ENCODE results near the gene ZNF620. TPM values are rescaled to one million over a fixed set of nuclear protein-coding genes. Genes with fewer than 3 reads are reported as not detected.

Gene ZNF620
- total RNA-seq, 1 donor from 2014 or later = 4.2 TPM

DNA sequence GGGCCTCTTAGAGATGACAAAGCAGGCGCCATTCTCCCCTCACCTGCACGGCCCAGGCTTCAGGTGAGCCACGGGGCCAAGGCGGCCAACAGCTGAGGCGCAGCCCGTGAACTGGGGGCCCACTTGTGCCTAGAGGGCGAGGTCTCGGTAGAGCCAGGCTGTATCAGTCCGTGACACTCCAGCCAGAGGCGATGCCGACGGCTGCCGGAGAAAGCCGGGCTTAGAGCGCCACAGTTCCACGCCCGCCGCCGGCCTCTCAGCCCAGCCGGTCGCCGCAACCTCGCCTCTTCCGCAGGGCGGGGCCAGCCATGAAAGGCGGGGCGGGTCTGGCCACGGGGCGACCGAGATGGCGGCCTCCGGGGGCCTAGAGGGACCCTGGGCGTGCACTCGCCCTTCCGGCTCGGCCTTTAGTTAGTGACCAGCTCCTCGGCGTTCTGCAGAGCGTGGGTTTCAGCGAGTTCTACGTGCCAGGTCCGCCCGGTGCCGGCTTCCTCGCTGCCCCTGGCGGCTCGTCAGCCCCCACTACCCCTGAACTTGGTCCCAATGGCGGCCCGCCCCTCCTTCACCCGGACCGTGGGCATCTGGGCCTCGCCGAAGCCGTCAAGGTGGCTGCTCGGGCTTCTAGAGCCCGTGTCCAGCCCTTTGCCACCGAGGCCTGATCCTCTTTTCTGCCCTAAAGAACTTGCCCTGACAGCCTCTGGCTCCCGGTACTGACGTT, 18.9 kb downstream of the ZNF620 start, which contains the start of gene ZNF621:
Gene ZNF621, plus strand, starts transcription at position 393 of the 718 bp plus-strand sequence. CDS start 881 bp downstream, outside the sequence.
- Histone ChIP-seq H3K9me3 (ENCODE audit: insufficient read depth, low read depth, low read length) (no peaks in the 10 kb centered on the region), H2AFZ (ENCODE audit: low read depth, low read length) (peak within 1 kb of the TSS; percentile 100), H4K20me1 (ENCODE audit: insufficient read depth, low read length) (no peaks in the 10 kb centered on the region), H3K4me1 (ENCODE audit: insufficient read depth, low read length) (peaks cover 15% of the 10 kb centered on the region), H3K4me3 (ENCODE audit: insufficient read depth, low read depth, low read length) (peak within 1 kb of the TSS; percentile 86), H3K9ac (ENCODE audit: low read length) (peak within 1 kb of the TSS; percentile 93), H3K79me2 (ENCODE audit: insufficient read depth, low read length) (peaks cover 28% of the 10 kb centered on the region), H3K27ac (ENCODE audit: low read depth, low read length) (peak within 1 kb of the TSS; percentile 87), H3K4me2 (ENCODE audit: low read length) (peak within 1 kb of the TSS; percentile 96), H3K27me3 (ENCODE audit: insufficient read depth, low read length) (no peaks in the 10 kb centered on the region), H3K36me3 (ENCODE audit: insufficient read depth, low read length) (peaks cover 5% of the 10 kb centered on the region)
- peak within 1 kb of the TSS; percentile 97 for H3K4me3 Mint-ChIP-seq (ENCODE audit: unreplicated experiment)
- peak within 1 kb of the TSS; percentile 96 for H3K27ac Mint-ChIP-seq (ENCODE audit: unreplicated experiment)
- peaks cover 25% of the 10 kb centered on the region for H3K36me3 Mint-ChIP-seq (ENCODE audit: low read depth, unreplicated experiment)
- peaks cover 3% of the 10 kb centered on the region for H3K9me3 Mint-ChIP-seq (ENCODE audit: unreplicated experiment)
- peaks cover 7% of the 10 kb centered on the region for H3K4me1 Mint-ChIP-seq (ENCODE audit: low read depth, unreplicated experiment)
- FAIRE-seq (no peak), DNase-seq (ENCODE audit: low read depth) (peak; percentile 68)
- no peak for TF ChIP-seq EZH2 (IDR thresholded peaks at IDR 0.05; ENCODE audit: insufficient read depth, low read length)
- TF ChIP-seq, protein P1, sequence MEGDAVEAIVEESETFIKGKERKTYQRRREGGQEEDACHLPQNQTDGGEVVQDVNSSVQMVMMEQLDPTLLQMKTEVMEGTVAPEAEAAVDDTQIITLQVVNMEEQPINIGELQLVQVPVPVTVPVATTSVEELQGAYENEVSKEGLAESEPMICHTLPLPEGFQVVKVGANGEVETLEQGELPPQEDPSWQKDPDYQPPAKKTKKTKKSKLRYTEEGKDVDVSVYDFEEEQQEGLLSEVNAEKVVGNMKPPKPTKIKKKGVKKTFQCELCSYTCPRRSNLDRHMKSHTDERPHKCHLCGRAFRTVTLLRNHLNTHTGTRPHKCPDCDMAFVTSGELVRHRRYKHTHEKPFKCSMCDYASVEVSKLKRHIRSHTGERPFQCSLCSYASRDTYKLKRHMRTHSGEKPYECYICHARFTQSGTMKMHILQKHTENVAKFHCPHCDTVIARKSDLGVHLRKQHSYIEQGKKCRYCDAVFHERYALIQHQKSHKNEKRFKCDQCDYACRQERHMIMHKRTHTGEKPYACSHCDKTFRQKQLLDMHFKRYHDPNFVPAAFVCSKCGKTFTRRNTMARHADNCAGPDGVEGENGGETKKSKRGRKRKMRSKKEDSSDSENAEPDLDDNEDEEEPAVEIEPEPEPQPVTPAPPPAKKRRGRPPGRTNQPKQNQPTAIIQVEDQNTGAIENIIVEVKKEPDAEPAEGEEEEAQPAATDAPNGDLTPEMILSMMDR (IDR thresholded peaks at IDR 0.05; ENCODE audit: insufficient read depth, low read depth, low read length) = no peak
- H3K27me3 Mint-ChIP-seq (ENCODE audit: low read depth, unreplicated experiment) = no peaks in the 10 kb centered on the region

DNA sequence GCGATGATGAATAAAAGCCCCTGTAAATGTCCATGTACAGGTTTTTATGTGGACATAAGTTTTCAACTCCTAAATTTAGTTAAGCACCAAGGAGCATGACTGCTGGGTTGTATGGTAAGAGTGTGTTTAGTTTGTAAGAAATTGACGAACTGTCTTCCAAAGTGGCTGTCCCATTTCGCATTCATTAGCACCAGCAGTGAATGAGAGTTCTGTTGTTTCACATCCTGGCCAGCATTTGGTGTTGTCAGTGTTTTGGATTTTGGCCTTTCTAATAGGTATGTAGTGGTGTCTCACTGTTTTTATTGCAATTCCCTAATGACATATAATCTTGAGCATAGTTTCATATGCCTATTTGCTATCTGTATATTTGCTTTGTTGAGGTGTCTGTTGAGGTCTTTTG, 22.6 kb downstream of the ZNF620 start:
- Histone ChIP-seq H3K27me3 (ENCODE audit: insufficient read depth, low read length) (no peaks in the 10 kb centered on the region), H3K9me3 (ENCODE audit: insufficient read depth, low read depth, low read length) (peaks cover 19% of the 10 kb centered on the region), H4K20me1 (ENCODE audit: insufficient read depth, low read length) (no peaks in the 10 kb centered on the region), H3K4me2 (ENCODE audit: low read length) (no peak overlapping the region), H3K27ac (ENCODE audit: low read depth, low read length) (no peak overlapping the region), H3K4me1 (ENCODE audit: insufficient read depth, low read length) (peaks cover 15% of the 10 kb centered on the region), H3K36me3 (ENCODE audit: insufficient read depth, low read length) (peaks cover 28% of the 10 kb centered on the region), H3K4me3 (ENCODE audit: insufficient read depth, low read depth, low read length) (no peak overlapping the region), H2AFZ (ENCODE audit: low read depth, low read length) (no peak overlapping the region), H3K9ac (ENCODE audit: low read length) (no peak overlapping the region), H3K79me2 (ENCODE audit: insufficient read depth, low read length) (peaks cover 28% of the 10 kb centered on the region)
- TF ChIP-seq, protein P1 (IDR thresholded peaks at IDR 0.05; ENCODE audit: insufficient read depth, low read depth, low read length) = no peak
- DNase-seq (ENCODE audit: low read depth) = no peak
- Mint-ChIP-seq H3K27ac (ENCODE audit: unreplicated experiment) (no peak overlapping the region), H3K4me3 (ENCODE audit: unreplicated experiment) (no peak overlapping the region), H3K9me3 (ENCODE audit: unreplicated experiment) (peaks cover 36% of the 10 kb centered on the region), H3K4me1 (ENCODE audit: low read depth, unreplicated experiment) (peaks cover 7% of the 10 kb centered on the region), H3K36me3 (ENCODE audit: low read depth, unreplicated experiment) (peaks cover 62% of the 10 kb centered on the region), H3K27me3 (ENCODE audit: low read depth, unreplicated experiment) (no peaks in the 10 kb centered on the region)
- no peak for FAIRE-seq

DNA sequence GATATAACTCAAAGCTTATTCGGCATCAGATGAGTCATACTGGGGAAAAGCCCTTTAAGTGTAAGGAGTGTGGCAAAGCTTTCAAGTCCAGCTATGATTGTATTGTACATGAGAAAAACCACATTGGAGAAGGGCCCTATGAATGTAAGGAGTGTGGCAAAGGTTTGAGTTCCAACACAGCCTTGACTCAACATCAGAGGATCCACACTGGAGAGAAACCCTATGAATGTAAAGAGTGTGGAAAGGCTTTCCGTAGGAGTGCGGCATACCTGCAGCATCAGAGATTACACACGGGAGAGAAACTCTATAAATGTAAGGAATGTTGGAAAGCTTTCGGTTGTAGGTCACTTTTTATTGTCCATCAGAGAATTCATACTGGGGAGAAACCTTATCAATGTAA, 26.4 kb downstream of the ZNF620 start:
- FAIRE-seq = no peak
- DNase-seq (ENCODE audit: low read depth) = no peak
- Mint-ChIP-seq H3K9me3 (ENCODE audit: unreplicated experiment) (peaks cover 48% of the 10 kb centered on the region), H3K4me3 (ENCODE audit: unreplicated experiment) (no peak overlapping the region), H3K4me1 (ENCODE audit: low read depth, unreplicated experiment) (no peaks in the 10 kb centered on the region), H3K27me3 (ENCODE audit: low read depth, unreplicated experiment) (no peaks in the 10 kb centered on the region), H3K36me3 (ENCODE audit: low read depth, unreplicated experiment) (peaks cover 90% of the 10 kb centered on the region), H3K27ac (ENCODE audit: unreplicated experiment) (no peak overlapping the region)
- Histone ChIP-seq H4K20me1 (ENCODE audit: insufficient read depth, low read length) (no peaks in the 10 kb centered on the region), H3K9me3 (ENCODE audit: insufficient read depth, low read depth, low read length) (peaks cover 32% of the 10 kb centered on the region), H3K27me3 (ENCODE audit: insufficient read depth, low read length) (no peaks in the 10 kb centered on the region), H3K79me2 (ENCODE audit: insufficient read depth, low read length) (peaks cover 17% of the 10 kb centered on the region), H3K9ac (ENCODE audit: low read length) (no peak overlapping the region), H3K27ac (ENCODE audit: low read depth, low read length) (no peak overlapping the region), H3K4me2 (ENCODE audit: low read length) (no peak overlapping the region), H3K4me1 (ENCODE audit: insufficient read depth, low read length) (no peaks in the 10 kb centered on the region), H3K36me3 (ENCODE audit: insufficient read depth, low read length) (peaks cover 32% of the 10 kb centered on the region), H3K4me3 (ENCODE audit: insufficient read depth, low read depth, low read length) (no peak overlapping the region), H2AFZ (ENCODE audit: low read depth, low read length) (no peak overlapping the region)
- TF ChIP-seq, protein P1 (IDR thresholded peaks at IDR 0.05; ENCODE audit: insufficient read depth, low read depth, low read length) = no peak
- no peak for TF ChIP-seq EZH2 (IDR thresholded peaks at IDR 0.05; ENCODE audit: insufficient read depth, low read length)

All from astrocyte (in vitro differentiated cells and primary cell).